Muscle of arm (tissue), 12 donors: Measurements from ENCODE around the gene TIMELESS. TPM values are rescaled to one million over a fixed set of nuclear protein-coding genes. Genes with fewer than 3 reads are reported as not detected.
"Not testable (repeated sequence)": the region's sequence is repeated elsewhere in the genome, so short reads cannot be mapped to it uniquely, and the experiment has no call there.

Source experiments
- DNase-seq: peaks from one replicate; pipeline ENCODE4 v3.0.0-alpha.2; 2013
- polyA plus RNA-seq, 12 donors: library from polyadenylated mRNA; unstranded; fragments of 120-200 nt; gene quantifications; one replicate each; pipeline ENCODE4 v1.2.1, GENCODE V29; 2013; ENCODE audit not compliant: insufficient read length in 12 of 12

The TIMELESS gene
- polyA plus RNA-seq, 12 donors: 9.8 to 23.6 (median 16.1) TPM; not detected in 1

DNA sequence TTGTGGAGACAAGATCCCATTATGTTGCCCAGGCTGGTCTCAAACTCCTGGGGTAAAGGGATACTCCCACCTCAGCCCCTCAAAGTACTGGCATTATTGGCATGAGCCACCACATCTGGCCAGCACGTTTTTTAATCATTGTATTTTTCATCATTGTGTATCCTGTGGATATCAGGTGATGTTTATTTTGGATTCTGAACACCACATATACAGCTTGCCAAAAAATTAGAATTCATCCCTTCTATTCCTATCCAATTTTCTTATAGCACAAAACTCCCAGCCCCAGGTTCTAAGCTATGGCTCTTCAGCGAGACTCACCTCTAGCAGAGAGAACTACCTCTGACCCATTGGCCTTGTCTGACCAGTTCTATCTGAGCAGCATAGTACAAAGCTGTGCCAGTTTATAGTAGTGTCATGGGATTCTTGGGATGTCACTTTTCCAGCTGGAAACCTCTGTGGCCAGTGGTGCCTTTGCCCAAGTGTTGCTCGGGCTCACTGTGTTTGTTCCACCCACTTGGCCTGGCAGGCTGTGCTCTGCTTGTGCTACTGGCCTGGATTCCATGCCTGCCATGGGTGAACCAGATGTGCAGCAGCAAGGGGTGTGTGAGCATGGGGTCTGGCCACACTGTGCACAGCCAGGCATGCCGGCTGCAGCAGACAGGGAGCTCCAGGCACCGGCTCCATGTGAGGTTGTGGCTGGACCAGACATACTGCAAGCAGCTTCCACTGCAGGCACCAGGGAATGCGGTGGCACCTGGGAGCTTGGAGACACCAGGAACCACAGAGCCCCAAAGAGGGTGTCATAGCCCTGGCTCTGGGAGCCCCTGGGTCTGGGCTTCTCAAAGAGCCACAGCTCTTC lies 37.2 kb downstream of the TIMELESS start:
- no peak for DNase-seq

DNA sequence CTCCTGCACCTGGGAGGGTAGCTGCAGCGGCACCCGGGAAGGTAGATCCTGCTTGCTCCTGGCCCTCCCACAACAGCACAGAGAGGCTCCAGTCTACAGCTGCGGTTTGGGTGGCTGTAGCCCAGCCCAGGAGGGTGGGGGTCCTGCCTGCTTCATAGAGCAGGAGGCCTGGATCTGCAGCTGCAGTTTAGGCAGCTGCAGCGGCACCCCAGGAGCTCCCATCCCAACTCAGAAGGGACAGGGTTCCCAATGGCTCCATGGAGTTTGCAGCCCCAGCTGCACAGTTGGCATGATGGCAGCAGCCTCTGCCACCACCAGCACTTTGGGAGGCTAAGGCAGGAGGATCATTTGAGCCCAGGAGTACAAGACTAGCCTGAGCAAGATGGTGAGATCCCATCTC lies 38.5 kb downstream of the TIMELESS start:
- no peak for DNase-seq

- no peak for DNase-seq
These were observed 40.3 kb downstream of the TIMELESS start for GRCh38 chr12:56408799-56409417.

GRCh38 chr12:56404227-56404626 lies 45.0 kb downstream of the TIMELESS start:
- not testable (repeated sequence) for DNase-seq

DNA sequence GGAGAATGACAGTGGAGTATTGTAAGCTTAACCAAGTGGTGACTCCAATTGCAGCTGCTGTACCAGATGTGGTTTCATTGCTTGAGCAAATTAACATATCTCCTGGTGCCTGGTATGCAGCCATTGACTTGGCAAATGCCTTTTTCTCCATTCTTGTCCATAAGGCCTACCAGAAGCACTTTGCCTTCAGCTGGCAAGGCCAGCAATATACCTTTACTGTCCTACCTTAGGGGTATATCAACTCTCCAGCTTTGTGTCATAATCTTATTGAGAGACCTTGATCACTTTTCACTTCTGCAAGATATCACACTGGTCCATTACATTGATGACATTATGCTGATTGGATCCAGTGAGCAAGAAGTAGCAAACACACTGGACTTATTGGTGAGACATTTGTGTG lies 47.6 kb downstream of the TIMELESS start:
- not testable (repeated sequence) for DNase-seq

- DNase-seq: not testable (repeated sequence)
These were observed 48.1 kb downstream of the TIMELESS start for GRCh38 chr12:56401125-56401524.

DNA sequence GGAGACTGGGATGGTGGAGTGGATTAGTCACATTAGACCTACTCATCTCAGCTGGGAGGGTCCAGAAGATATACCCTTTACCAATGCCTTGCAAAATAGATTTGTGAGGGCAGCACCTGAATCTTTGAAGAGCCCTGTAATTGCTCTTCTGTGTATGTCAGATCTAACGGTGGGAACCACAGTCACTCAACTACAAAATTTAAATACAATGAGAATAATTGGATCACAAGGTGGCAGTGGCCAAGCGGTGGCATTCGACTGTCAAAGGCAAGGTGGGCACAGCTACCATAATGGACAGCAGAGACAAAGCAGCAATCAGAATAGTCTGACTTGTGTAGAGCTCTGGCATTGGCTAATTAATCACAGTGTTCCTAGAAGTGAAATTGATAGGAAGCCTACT lies 49.8 kb downstream of the TIMELESS start:
- DNase-seq: not testable (repeated sequence)

- no peak for DNase-seq
These were observed 50.9 kb downstream of the TIMELESS start for GRCh38 chr12:56398324-56398723.

- no peak for DNase-seq
These were observed 56.9 kb downstream of the TIMELESS start for GRCh38 chr12:56392331-56392730.

DNA sequence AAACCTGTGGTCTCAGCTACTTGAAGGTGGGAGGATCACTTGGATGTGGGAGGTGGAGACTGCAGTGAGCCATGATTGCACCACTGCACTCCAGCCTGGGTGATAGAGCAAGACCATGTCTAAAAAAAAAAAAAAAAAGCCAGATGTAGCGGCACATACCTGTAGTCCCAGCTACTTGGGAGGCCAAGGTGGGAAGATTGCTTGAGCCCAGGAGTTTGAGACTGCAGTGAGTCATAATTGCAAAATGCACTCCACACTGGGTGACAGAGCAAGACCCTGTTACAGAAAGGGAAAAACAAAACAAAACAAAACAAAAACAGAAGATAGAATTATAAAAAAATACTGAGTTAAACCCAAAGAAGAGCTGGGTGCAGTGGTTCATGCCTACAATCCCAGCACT lies 57.5 kb downstream of the TIMELESS start:
- DNase-seq: no peak

GRCh38 chr12:56389412-56389811 lies 59.8 kb downstream of the TIMELESS start:
- DNase-seq: no peak

DNA sequence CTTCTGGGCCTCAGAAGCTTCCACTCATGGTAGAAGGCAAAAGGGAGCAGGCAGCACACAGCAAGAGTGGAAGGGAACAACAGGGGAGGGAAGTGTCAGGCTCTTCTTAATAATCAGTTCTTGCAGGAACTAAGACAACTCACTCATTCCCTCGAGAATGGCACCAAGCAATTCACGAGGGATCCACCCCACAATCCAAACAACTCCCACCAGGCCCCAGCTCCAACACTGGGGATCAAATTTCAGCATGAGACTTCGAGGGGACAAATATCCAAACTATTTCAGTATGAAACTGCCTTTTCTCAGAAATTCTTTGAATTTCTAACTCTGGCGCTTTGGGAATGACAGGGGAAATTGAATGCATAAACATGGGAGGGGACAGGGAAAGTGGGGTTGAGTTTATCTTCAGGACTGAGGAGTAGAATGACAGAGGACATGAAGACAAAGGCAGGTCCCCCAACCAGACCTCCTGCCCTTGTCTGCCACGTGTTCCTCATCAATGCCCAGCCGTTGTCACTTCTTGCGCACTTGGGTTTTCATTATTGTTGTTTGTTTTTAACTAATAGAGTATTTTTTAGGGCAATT lies 62.0 kb downstream of the TIMELESS start:
- no peak for DNase-seq

GRCh38 chr12:56385873-56386272 lies 63.4 kb downstream of the TIMELESS start:
- DNase-seq: no peak

DNA sequence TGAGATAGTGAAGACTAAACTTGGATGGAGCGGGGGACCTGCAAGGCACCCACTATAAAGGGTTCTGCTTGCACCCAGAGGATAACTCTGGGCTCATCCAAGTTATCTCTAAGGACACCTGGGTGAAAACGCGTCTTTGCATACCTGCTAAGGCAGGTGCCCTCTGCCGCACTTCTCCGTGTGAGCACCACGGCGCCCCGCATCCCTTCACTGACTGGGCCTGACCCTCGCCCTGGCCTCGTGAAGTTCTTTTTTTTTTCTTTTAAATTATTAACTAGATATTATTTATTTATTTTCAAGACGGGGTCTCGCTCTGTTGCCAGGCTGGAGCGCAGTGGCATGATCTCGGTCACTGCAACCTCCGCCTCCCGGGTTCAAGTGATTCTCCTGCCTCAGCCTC lies 66.6 kb downstream of the TIMELESS start:
- DNase-seq: no peak

- no peak for DNase-seq
These were observed 71.3 kb downstream of the TIMELESS start for GRCh38 chr12:56377989-56378316.

- DNase-seq: no peak
These were observed 71.8 kb downstream of the TIMELESS start for GRCh38 chr12:56377310-56377988.

- no peak for DNase-seq
These were observed 73.4 kb downstream of the TIMELESS start for GRCh38 chr12:56375598-56376434.

GRCh38 chr12:56374726-56375597 lies 74.3 kb downstream of the TIMELESS start:
- no peak for DNase-seq

DNA sequence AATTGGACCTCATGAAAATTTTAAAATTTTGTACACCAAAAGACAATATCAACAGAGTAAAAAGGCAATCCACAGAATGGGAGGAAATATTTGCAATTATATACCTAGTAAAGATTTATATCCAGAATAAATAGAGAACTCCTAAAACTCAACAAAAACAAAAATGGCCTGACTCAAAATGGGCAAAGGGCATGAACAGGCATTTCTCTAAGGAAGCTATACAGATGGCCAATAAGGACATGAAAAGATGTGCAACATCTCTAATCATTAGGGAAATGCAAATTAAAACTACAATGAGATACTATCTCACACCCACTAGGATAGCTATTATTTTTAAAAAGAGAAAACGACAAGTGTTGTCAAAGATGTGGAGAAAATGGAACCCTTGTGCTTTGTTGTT lies 75.7 kb downstream of the TIMELESS start:
- no peak for DNase-seq

GRCh38 chr12:56366948-56367347 lies 82.3 kb downstream of the TIMELESS start:
- no peak for DNase-seq
